SK-N-SH (cell line): ENCODE results near the gene FERMT2. TPM values are rescaled to one million over a fixed set of nuclear protein-coding genes. Genes with fewer than 3 reads are reported as not detected.
A peak's percentile ranks its signal among the peaks of the same experiment; 100 is the strongest.

Experiments used
- CTCF ChIA-PET: fragments of 300-600, 350-600 bp; formaldehyde crosslinking; extraction: SDS; loops from one replicate; lab custom pipeline; 2021; lab: Yijun Ruan, JAX
- POLR2A ChIA-PET: fragments of 350-600 bp; sonication (Branson Sonifier 250); formaldehyde crosslinking; extraction: SDS; loops from one replicate; lab custom pipeline; 2020; ENCODE audit warnings: antibody characterized with exemption, inconsistent platforms; lab: Yijun Ruan, JAX
- DNase-seq: peaks from one replicate; pipeline ENCODE4 v3.0.0; 2012
- H2AFZ ChIP-seq: fragments of 200-600 bp; sonication (generic); 2 replicates; pipeline ENCODE4 v1.8.1; 2016; ENCODE audit warnings: antibody characterized with exemption, mild to moderate bottlenecking, low read depth
- H3F3A ChIP-seq: fragments of 200-600 bp; sonication (generic); replicated peaks from 2 replicates; pipeline ENCODE3; 2016; ENCODE audit warnings: antibody characterized with exemption, mild to moderate bottlenecking; ENCODE audit not compliant: insufficient read depth
- H3K27ac ChIP-seq, 2 experiments: fragments of 200-500 bp in 1 of 2; fragments of 200-600 bp in 1 of 2; sonication (Bioruptor generic) in 1 of 2; sonication (generic), shearing (Covaris generic) in 1 of 2; 2 replicates each; pipeline versions ENCODE4 v1.5.1 to v1.6.1; 2014 to 2016; ENCODE audit warnings: low read depth in 2 of 2, inconsistent platforms in 1 of 2, low read length in 1 of 2, mild to moderate bottlenecking in 1 of 2, mixed read lengths in 1 of 2
- H3K27me3 ChIP-seq: fragments of 200-600 bp; sonication (generic), shearing (Covaris generic); 2 replicates; pipeline ENCODE4 v1.6.1; 2016; ENCODE audit warnings: mixed run types; ENCODE audit not compliant: insufficient read depth
- H3K36me3 ChIP-seq, 2 experiments: fragments of 200-500 bp in 1 of 2; fragments of 200-600 bp in 1 of 2; sonication (Bioruptor generic) in 1 of 2; sonication (generic) in 1 of 2; replicated peaks in 1 of 2; 2 replicates each; pipeline versions ENCODE3 to v1.5.1; 2014 to 2016; ENCODE audit warnings: low read length in 1 of 2, mild to moderate bottlenecking in 1 of 2; ENCODE audit not compliant: insufficient read depth in 2 of 2, control insufficient read depth in 1 of 2
- H3K4me1 ChIP-seq, 2 experiments: fragments of 200-500 bp in 1 of 2; fragments of 200-600 bp in 1 of 2; sonication (Bioruptor generic) in 1 of 2; sonication (generic), shearing (Covaris generic) in 1 of 2; 2 replicates each; pipeline versions ENCODE4 v1.5.1 to v1.6.1; 2014 to 2016; ENCODE audit warnings: low read depth in 1 of 2, low read length in 1 of 2, mixed run types in 1 of 2; ENCODE audit not compliant: insufficient read depth in 2 of 2, control insufficient read depth in 1 of 2
- H3K4me2 ChIP-seq: fragments of 200-600 bp; sonication (generic), shearing (Covaris generic); 2 replicates; pipeline ENCODE4 v1.6.1; 2017; ENCODE audit warnings: mixed run types
- H3K4me3 ChIP-seq, 2 experiments: fragments of 200-500 bp in 1 of 2; fragments of 200-600 bp in 1 of 2; sonication (Bioruptor generic) in 1 of 2; sonication (generic), shearing (Covaris generic) in 1 of 2; 2 replicates each; pipeline versions ENCODE4 v1.5.1 to v1.8.1; 2014 to 2016; ENCODE audit warnings: low read depth in 2 of 2, inconsistent platforms in 1 of 2, low read length in 1 of 2, mild to moderate bottlenecking in 1 of 2, mixed read lengths in 1 of 2, moderate library complexity in 1 of 2
- H3K79me2 ChIP-seq: fragments of 200-600 bp; sonication (generic); 2 replicates; pipeline ENCODE4 v1.8.1; 2017; ENCODE audit warnings: mild to moderate bottlenecking; ENCODE audit not compliant: insufficient read depth
- H3K9ac ChIP-seq: fragments of 200-600 bp; sonication (generic); 2 replicates; pipeline ENCODE4 v1.6.1; 2017; ENCODE audit warnings: mixed run types
- H3K9me2 ChIP-seq: fragments of 200-600 bp; sonication (generic); 2 replicates; pipeline ENCODE4 v1.6.1; 2017; ENCODE audit warnings: mixed run types
- H3K9me3 ChIP-seq: fragments of 200-600 bp; sonication (generic); 2 replicates; pipeline ENCODE4 v1.6.1; 2017; ENCODE audit warnings: mixed run types, mild to moderate bottlenecking, moderate library complexity
- H4K20me1 ChIP-seq: fragments of 200-600 bp; sonication (generic); 2 replicates; pipeline ENCODE4 v1.6.1; 2017; ENCODE audit warnings: mild to moderate bottlenecking, mixed run types; ENCODE audit not compliant: insufficient read depth
- FOSL2 ChIP-seq: IDR thresholded peaks from 2 replicates; pipeline ENCODE4 v1.4.0; 2012; ENCODE audit warnings: low read depth, mild to moderate bottlenecking, moderate library complexity, borderline replicate concordance
- JUND ChIP-seq: IDR thresholded peaks from 2 replicates; pipeline ENCODE4 v1.4.0; 2012
- NFIC ChIP-seq: IDR thresholded peaks from 2 replicates; pipeline ENCODE4 v1.4.0; 2012; ENCODE audit warnings: borderline replicate concordance
- RAD21 ChIP-seq: IDR thresholded peaks from 2 replicates; pipeline ENCODE4 v1.6.1; 2012; ENCODE audit warnings: mild to moderate bottlenecking, low read length
- RXRA ChIP-seq: IDR thresholded peaks from 2 replicates; pipeline ENCODE4 v1.4.0; 2012; ENCODE audit warnings: low read depth, mild to moderate bottlenecking, borderline replicate concordance
- SMC3 ChIP-seq: IDR thresholded peaks from 2 replicates; pipeline ENCODE4 v1.6.1; 2012; ENCODE audit warnings: low read depth, low read length, improper control_type of control experiment
- TCF12 ChIP-seq: IDR thresholded peaks from 2 replicates; pipeline ENCODE4 v1.4.0; 2012
- TEAD4 ChIP-seq: IDR thresholded peaks from 2 replicates; pipeline ENCODE4 v1.4.0; 2012; ENCODE audit warnings: mild to moderate bottlenecking, borderline replicate concordance; ENCODE audit not compliant: insufficient read depth
- WGBS: methylation state at CpG from one replicate; pipeline ENCODE4 v1.1.6; 2017; ENCODE audit warnings: low lambda C conversion rate; 5-methylcytosine and 5-hydroxymethylcytosine counted together
- polyA plus RNA-seq, 3 experiments: library from polyadenylated mRNA; depleted of rRNA; stranded (reverse); fragments of >200 nt; gene quantifications; 2 replicates each; pipeline ENCODE4 v1.2.3, GENCODE V29; 2012
- TF ChIP-seq, protein P1 (sequence below): fragments of 200-600 bp; sonication (generic); IDR thresholded peaks from 2 replicates; pipeline ENCODE4 v1.6.1; 2017; ENCODE audit warnings: antibody characterized with exemption, mild to moderate bottlenecking, moderate library complexity
- TF ChIP-seq, protein P2 (sequence below): IDR thresholded peaks from 2 replicates; pipeline ENCODE4 v1.4.0; 2012; ENCODE audit warnings: low read depth, borderline replicate concordance

The FERMT2 gene
- polyA plus RNA-seq, 1 of the 3 experiments (the other 2 are of a cell fraction) = 40.1 TPM

- peaks cover 55% of the 10 kb centered on the region for H3F3A ChIP-seq
- H4K20me1 ChIP-seq = peaks cover 99% of the 10 kb centered on the region
- H3K9ac ChIP-seq = no peak overlapping the region
- H3K9me3 ChIP-seq = no peaks in the 10 kb centered on the region
- peak overlapping the region; percentile 37; the same call in 1 of the 2 replicates for H3K4me2 ChIP-seq
- peak overlapping the region in 1 of 2 experiments; percentile 58; a peak in 1 of 4 replicates for H3K27ac ChIP-seq
- TF ChIP-seq RAD21 (no peak), JUND (0 out of 2 replicates have a peak, but pooled peaks have one; percentile 21), FOSL2 (peak; percentile 42; the same call in 1 of the 2 replicates)
- H3K4me1 ChIP-seq = peaks cover 8 to 33% of the 10 kb centered on the region in 2 experiments
- 58% methylated on average over 3 of the region's 3 CpGs for WGBS
- no peak overlapping the region for H2AFZ ChIP-seq
- CTCF ChIA-PET = no interaction called here
- H3K79me2 ChIP-seq = peaks cover 100% of the 10 kb centered on the region
- peaks cover 0 to 2% of the 10 kb centered on the region in 2 experiments for H3K36me3 ChIP-seq
- DNase-seq = no peak
- H3K9me2 ChIP-seq = no peaks in the 10 kb centered on the region
- POLR2A ChIA-PET = no interaction called here
- H3K4me3 ChIP-seq = no peak overlapping the region
- H3K27me3 ChIP-seq = no peaks in the 10 kb centered on the region
Observed at GRCh38 chr14:52926953-52927352, 23.9 kb downstream of the FERMT2 start.

- peak overlapping the region in 1 of 2 experiments; percentile 60; a peak in 2 of 4 replicates for H3K27ac ChIP-seq
- H3K4me1 ChIP-seq = peaks cover 10 to 41% of the 10 kb centered on the region in 2 experiments
- ChIA-PET CTCF (interaction anchor here (0.9 to 1.1 kb wide), 2 partner anchors 37 to 100 kb away, joined by 3 to 4 read pairs; no protein-coding TSS in a partner anchor), POLR2A (no interaction called here)
- peak overlapping the region; percentile 49 for H3K4me2 ChIP-seq
- DNase-seq = no peak
- H3K36me3 ChIP-seq = peaks cover 2 to 7% of the 10 kb centered on the region in 2 experiments
- no peak overlapping the region for H3K4me3 ChIP-seq
- no peaks in the 10 kb centered on the region for H3K9me2 ChIP-seq
- TF ChIP-seq RXRA (no peak), SMC3 (peak; percentile 9), RAD21 (peak; percentile 49)
- TF ChIP-seq, protein P1, sequence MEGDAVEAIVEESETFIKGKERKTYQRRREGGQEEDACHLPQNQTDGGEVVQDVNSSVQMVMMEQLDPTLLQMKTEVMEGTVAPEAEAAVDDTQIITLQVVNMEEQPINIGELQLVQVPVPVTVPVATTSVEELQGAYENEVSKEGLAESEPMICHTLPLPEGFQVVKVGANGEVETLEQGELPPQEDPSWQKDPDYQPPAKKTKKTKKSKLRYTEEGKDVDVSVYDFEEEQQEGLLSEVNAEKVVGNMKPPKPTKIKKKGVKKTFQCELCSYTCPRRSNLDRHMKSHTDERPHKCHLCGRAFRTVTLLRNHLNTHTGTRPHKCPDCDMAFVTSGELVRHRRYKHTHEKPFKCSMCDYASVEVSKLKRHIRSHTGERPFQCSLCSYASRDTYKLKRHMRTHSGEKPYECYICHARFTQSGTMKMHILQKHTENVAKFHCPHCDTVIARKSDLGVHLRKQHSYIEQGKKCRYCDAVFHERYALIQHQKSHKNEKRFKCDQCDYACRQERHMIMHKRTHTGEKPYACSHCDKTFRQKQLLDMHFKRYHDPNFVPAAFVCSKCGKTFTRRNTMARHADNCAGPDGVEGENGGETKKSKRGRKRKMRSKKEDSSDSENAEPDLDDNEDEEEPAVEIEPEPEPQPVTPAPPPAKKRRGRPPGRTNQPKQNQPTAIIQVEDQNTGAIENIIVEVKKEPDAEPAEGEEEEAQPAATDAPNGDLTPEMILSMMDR = peak; percentile 22; the same call in 1 of the 2 replicates
- no peaks in the 10 kb centered on the region for H3K9me3 ChIP-seq
- H3K79me2 ChIP-seq = peaks cover 100% of the 10 kb centered on the region
- no peak overlapping the region for H3K9ac ChIP-seq
- no peak overlapping the region for H2AFZ ChIP-seq
- no peaks in the 10 kb centered on the region for H3K27me3 ChIP-seq
- H4K20me1 ChIP-seq = peaks cover 100% of the 10 kb centered on the region
- H3F3A ChIP-seq = peaks cover 51% of the 10 kb centered on the region
- 61% methylated on average over 3 of the region's 3 CpGs for WGBS
Observed at GRCh38 chr14:52923902-52924575, 26.8 kb downstream of the FERMT2 start.

- no peak for DNase-seq
- Histone ChIP-seq H3K4me3 (no peak overlapping the region), H3K79me2 (peaks cover 100% of the 10 kb centered on the region), H3K4me1 (peaks cover 11 to 51% of the 10 kb centered on the region in 2 experiments), H3K27ac (peak overlapping the region in 1 of 2 experiments; percentile 60; a peak in 1 of 4 replicates), H3K9ac (no peak overlapping the region), H3F3A (peaks cover 52% of the 10 kb centered on the region), H2AFZ (no peak overlapping the region), H3K36me3 (peaks cover 13 to 14% of the 10 kb centered on the region in 2 experiments), H3K9me2 (no peaks in the 10 kb centered on the region), H3K27me3 (no peaks in the 10 kb centered on the region), H3K4me2 (peak overlapping the region; percentile 49), H4K20me1 (peaks cover 100% of the 10 kb centered on the region), H3K9me3 (no peaks in the 10 kb centered on the region)
- ChIA-PET POLR2A (no interaction called here), CTCF (interaction anchor here (0.8 to 1.3 kb wide), 4 partner anchors 9 to 38 kb away, joined by 3 to 4 read pairs (median 3); no protein-coding TSS in a partner anchor)
- TF ChIP-seq NFIC (peak; percentile 19; the same call in 1 of the 2 replicates), FOSL2 (peak; percentile 64; the same call in 1 of the 2 replicates), TEAD4 (no peak), TCF12 (peak; percentile 10; the same call in 1 of the 2 replicates)
- TF ChIP-seq, protein P2, sequence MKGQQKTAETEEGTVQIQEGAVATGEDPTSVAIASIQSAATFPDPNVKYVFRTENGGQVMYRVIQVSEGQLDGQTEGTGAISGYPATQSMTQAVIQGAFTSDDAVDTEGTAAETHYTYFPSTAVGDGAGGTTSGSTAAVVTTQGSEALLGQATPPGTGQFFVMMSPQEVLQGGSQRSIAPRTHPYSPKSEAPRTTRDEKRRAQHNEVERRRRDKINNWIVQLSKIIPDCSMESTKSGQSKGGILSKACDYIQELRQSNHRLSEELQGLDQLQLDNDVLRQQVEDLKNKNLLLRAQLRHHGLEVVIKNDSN = no peak
- 35% methylated on average over 4 of the region's 4 CpGs for WGBS
Observed at GRCh38 chr14:52922656-52923055, 28.2 kb downstream of the FERMT2 start.
